Muscle of leg (tissue), 11 donors: Measurements from ENCODE around the gene EPHA4. TPM values are rescaled to one million over a fixed set of nuclear protein-coding genes. Genes with fewer than 3 reads are reported as not detected.
"Not testable (repeated sequence)": the region's sequence is repeated elsewhere in the genome, so short reads cannot be mapped to it uniquely, and the experiment has no call there.

ENCODE experiments used
- DNase-seq: peaks from one replicate; pipeline ENCODE4 v3.0.0; 2013
- H3K27ac ChIP-seq: one replicate; pipeline ENCODE4 v1.5.1; 2013; ENCODE audit warnings: mild to moderate bottlenecking, low read length, control low read depth
- H3K27me3 ChIP-seq: one replicate; pipeline ENCODE4 v1.6.1; 2013; ENCODE audit warnings: low read length; ENCODE audit not compliant: control insufficient read depth, insufficient read depth
- H3K36me3 ChIP-seq: one replicate; pipeline ENCODE4 v1.6.1; 2013; ENCODE audit warnings: low read length; ENCODE audit not compliant: control insufficient read depth, insufficient read depth
- H3K4me1 ChIP-seq: one replicate; pipeline ENCODE4 v1.6.1; 2013; ENCODE audit warnings: low read length; ENCODE audit not compliant: control insufficient read depth, insufficient read depth
- H3K4me3 ChIP-seq: one replicate; pipeline ENCODE4 v1.5.1; 2013; ENCODE audit warnings: low read length, control low read depth
- H3K9me3 ChIP-seq: replicated peaks from 2 replicates; pipeline ENCODE4 v1.6.1; 2013; ENCODE audit warnings: low read depth, low read length; ENCODE audit not compliant: control insufficient read depth
- WGBS: methylation state at CpG from one replicate; pipeline ENCODE4 v1.1.5; 2013; ENCODE audit warnings: missing lambda C conversion rate; ENCODE audit not compliant: insufficient coverage; 5-methylcytosine and 5-hydroxymethylcytosine counted together
- polyA plus RNA-seq, 8 donors: library from polyadenylated mRNA; unstranded; fragments of 120-200 nt; gene quantifications; one replicate each; pipeline versions ENCODE4 v1.2.1 to v1.2.3, GENCODE V29; 2013; ENCODE audit warnings: inconsistent platforms in 1 of 8, low replicate concordance in 1 of 8; ENCODE audit not compliant: insufficient read length in 8 of 8, insufficient read depth in 1 of 8
- total RNA-seq: library from RNA; stranded (reverse); fragments of 120-200 nt; gene quantifications from one replicate; pipeline ENCODE4 v1.2.4, GENCODE V29; 2013

The EPHA4 gene
- total and polyA plus RNA-seq, 9 donors, result 9.6 to 30.8 (median 15.1) TPM

DNA sequence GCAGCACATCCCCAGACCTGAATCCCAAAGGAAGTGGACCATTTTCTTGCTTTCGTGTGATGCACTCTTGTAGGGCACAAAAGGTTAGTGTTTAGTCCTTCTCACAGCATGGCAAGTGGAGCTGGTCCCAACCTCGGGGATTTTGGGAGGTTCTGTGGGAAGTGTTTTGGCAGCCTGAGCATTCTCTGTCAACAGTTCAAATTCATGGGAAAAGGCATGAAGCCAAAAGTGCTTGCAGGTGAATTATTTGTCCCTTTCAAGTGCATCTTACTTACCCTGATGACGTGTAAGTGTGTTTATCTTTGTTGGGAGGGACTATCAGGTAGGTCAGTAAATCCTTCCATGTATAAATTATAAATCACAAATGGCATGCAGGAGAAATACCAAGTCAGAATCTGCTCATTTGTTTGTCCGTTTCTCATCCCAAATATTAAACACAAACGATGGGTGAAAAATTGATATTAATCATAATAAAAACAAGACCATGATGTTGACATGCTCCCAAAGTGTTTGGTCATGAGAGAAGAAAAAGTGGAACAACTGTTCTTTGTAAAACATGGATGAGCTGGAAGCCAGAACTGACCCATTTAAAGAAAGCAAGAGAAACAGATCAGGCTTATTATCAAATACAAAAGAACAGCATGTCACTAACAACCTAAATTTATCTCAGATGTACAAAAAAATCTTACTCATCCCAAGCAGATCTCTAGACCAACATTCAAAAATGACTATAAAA, 57.6 kb downstream of the EPHA4 start:
- Histone ChIP-seq H3K4me1 (peaks cover 7% of the 10 kb centered on the region), H3K9me3 (no peaks in the 10 kb centered on the region), H3K36me3 (no peaks in the 10 kb centered on the region), H3K4me3 (no peak overlapping the region), H3K27me3 (no peaks in the 10 kb centered on the region), H3K27ac (no peak overlapping the region)
- DNase-seq, result no peak
- WGBS, result 0% methylated on average over 1 of the region's 5 CpGs

DNA sequence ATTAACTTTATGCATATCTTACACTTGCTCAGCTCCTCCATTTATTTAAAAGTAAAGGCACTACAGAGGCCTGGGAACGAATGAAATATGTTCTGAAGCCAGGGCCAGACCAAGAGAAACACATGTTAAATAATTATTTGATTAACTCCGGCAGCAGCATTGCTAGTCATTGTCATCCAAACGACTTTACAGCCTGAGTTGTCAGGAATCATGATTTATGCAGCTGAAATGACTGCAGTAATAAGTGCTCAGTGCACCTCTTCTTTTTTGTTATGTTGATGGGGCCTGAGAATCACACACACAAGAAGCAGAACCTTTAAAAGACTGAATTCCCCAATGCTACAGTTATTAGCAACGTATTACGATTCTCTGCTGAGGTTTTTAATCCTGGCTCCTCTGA, 58.9 kb downstream of the EPHA4 start:
- H3K36me3 ChIP-seq, result no peaks in the 10 kb centered on the region
- H3K4me3 ChIP-seq, result no peak overlapping the region
- no peaks in the 10 kb centered on the region for H3K27me3 ChIP-seq
- no peaks in the 10 kb centered on the region for H3K9me3 ChIP-seq
- no peak for DNase-seq
- H3K27ac ChIP-seq, result no peak overlapping the region
- H3K4me1 ChIP-seq, result peaks cover 5% of the 10 kb centered on the region
- 48% methylated on average over 2 of the region's 5 CpGs for WGBS

GRCh38 chr2:221511325-221511724, 60.8 kb downstream of the EPHA4 start:
- not testable (repeated sequence) for H3K9me3 ChIP-seq, H3K36me3 ChIP-seq, DNase-seq, H3K27ac ChIP-seq, H3K4me3 ChIP-seq, H3K4me1 ChIP-seq, H3K27me3 ChIP-seq
- 81% methylated on average over 4 of the region's 5 CpGs for WGBS

- no peaks in the 10 kb centered on the region for H3K36me3 ChIP-seq
- no peaks in the 10 kb centered on the region for H3K4me1 ChIP-seq
- DNase-seq, result no peak
- H3K27ac ChIP-seq, result no peak overlapping the region
- no peak overlapping the region for H3K4me3 ChIP-seq
- H3K27me3 ChIP-seq, result no peaks in the 10 kb centered on the region
- H3K9me3 ChIP-seq, result no peaks in the 10 kb centered on the region
- WGBS, result no CpG with 5 or more reads among the region's 2 CpGs
Measured at GRCh38 chr2:221506469-221506868, 65.6 kb downstream of the EPHA4 start.

- Histone ChIP-seq H3K4me3 (no peak overlapping the region), H3K36me3 (no peaks in the 10 kb centered on the region), H3K9me3 (no peaks in the 10 kb centered on the region), H3K4me1 (peaks cover 3% of the 10 kb centered on the region), H3K27ac (no peak overlapping the region), H3K27me3 (no peaks in the 10 kb centered on the region)
- no CpG with 5 or more reads among the region's 4 CpGs for WGBS
- no peak for DNase-seq
Measured at GRCh38 chr2:221505605-221506004, 66.5 kb downstream of the EPHA4 start.

DNA sequence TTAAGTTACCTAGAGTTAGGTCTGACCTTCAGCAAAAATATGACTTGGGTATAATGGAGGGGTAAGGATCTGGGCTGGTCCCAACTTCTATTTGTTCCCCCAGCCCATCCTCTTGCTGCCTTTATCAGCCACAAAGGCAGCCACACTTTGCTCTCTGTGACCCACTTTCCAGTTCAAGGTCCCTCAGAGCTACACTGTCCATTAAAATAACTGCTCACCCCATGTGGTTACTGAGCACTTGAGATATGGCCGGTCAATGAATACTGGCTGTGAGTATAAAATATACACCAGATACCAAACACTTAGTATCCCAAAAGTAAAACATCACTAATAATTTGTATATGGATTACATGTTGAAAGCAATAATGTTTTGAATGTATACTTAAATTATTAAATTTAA, 67.2 kb downstream of the EPHA4 start:
- no peak overlapping the region for H3K27ac ChIP-seq
- no peaks in the 10 kb centered on the region for H3K9me3 ChIP-seq
- no CpG with 5 or more reads among the region's 1 CpG for WGBS
- peaks cover 3% of the 10 kb centered on the region for H3K4me1 ChIP-seq
- no peak overlapping the region for H3K4me3 ChIP-seq
- no peak for DNase-seq
- no peaks in the 10 kb centered on the region for H3K27me3 ChIP-seq
- H3K36me3 ChIP-seq, result peaks cover 3% of the 10 kb centered on the region

DNA sequence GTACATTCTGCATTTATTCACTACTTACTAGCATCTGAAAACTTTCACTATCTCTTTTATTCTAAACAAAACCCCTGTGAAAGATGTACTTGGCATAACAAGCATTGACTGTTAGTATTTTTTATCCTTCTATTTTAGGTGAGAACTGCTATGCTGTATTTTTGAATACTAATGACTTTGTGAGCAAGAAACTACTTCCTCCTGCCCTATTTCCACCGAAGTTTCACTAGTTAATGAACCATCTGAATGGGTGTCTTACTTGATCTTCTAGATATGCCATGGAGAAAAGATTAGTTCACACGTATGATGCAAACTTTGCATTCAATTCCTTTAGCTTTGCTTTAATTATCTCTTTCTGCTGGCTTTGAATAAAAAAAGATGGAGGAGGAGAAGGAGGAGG, 68.1 kb downstream of the EPHA4 start:
- no CpG with 5 or more reads among the region's 2 CpGs for WGBS

GRCh38 chr2:221502270-221503010, 69.7 kb downstream of the EPHA4 start:
- no peak overlapping the region for H3K27ac ChIP-seq
- no peak overlapping the region for H3K4me3 ChIP-seq

More for the DNA sequence above, 68.1 kb downstream of the EPHA4 start:
- Histone ChIP-seq H3K27me3 (no peaks in the 10 kb centered on the region), H3K27ac (no peak overlapping the region), H3K4me1 (peaks cover 3% of the 10 kb centered on the region), H3K4me3 (no peak overlapping the region), H3K36me3 (peaks cover 3% of the 10 kb centered on the region), H3K9me3 (no peaks in the 10 kb centered on the region)
- no peak for DNase-seq

GRCh38 chr2:221501883-221502269, 70.2 kb downstream of the EPHA4 start:
- no peak for DNase-seq
- H3K9me3 ChIP-seq, result no peaks in the 10 kb centered on the region
- peaks cover 3% of the 10 kb centered on the region for H3K36me3 ChIP-seq
- peaks cover 3% of the 10 kb centered on the region for H3K4me1 ChIP-seq
- H3K27me3 ChIP-seq, result no peaks in the 10 kb centered on the region
- no peak overlapping the region for H3K4me3 ChIP-seq
- no peak overlapping the region for H3K27ac ChIP-seq
- 92% methylated on average over 2 of the region's 4 CpGs for WGBS

More at GRCh38 chr2:221502270-221503010, 69.7 kb downstream of the EPHA4 start:
- Histone ChIP-seq H3K36me3 (peaks cover 3% of the 10 kb centered on the region), H3K9me3 (no peaks in the 10 kb centered on the region), H3K27me3 (no peaks in the 10 kb centered on the region), H3K4me1 (peaks cover 3% of the 10 kb centered on the region)
- WGBS, result 63% methylated on average over 3 of the region's 8 CpGs
- no peak for DNase-seq

DNA sequence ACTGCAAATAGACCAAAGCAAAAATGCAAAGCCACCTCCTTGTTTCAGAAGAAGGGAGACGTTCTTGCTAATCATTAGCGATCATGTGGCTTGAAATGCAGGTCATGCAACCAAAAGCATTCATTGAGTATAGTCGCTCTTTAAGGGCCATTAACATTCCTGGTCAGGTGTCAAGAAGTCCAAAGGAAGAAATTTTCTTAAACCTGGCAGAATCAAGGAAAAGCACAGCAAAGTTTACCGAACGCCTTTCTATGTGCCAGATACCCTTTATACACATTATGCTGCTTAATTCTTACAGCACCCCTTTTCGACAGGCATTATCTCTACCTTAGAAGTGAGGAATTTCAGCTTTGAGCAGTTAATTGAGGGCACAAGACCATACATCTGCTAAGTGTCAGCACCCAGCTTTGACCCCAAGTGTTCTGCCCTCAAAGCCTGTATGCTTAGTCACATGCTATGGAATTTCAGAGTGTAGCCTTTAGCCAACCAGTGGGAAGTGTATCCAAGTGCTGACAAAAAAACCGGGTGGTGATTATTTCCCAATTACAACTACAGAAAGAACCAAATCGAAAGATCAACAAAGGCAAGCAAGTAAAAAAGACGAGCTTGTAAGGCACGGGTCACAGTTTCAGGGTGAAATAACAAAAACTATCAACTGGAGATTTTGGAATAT, 70.8 kb downstream of the EPHA4 start:
- WGBS, result 55% methylated on average over 2 of the region's 10 CpGs
- Histone ChIP-seq H3K27ac (no peak overlapping the region), H3K4me1 (peaks cover 3% of the 10 kb centered on the region), H3K27me3 (no peaks in the 10 kb centered on the region), H3K36me3 (peaks cover 3% of the 10 kb centered on the region), H3K4me3 (no peak overlapping the region), H3K9me3 (no peaks in the 10 kb centered on the region)
- no peak for DNase-seq
